HG03064 (cell line): ENCODE data around the gene TDRD10.

Source experiments
- ATAC-seq: cut with Tn5 transposase; IDR thresholded peaks from one replicate; pipeline ENCODE4 v1.9.1; 2021; ENCODE audit warnings: low read depth; ENCODE audit not compliant: unreplicated experiment

Gene TDRD10

GRCh38 chr1:154575147-154575927 is 73.3 kb downstream of the TDRD10 start:
- no peak for ATAC-seq

GRCh38 chr1:154575951-154576566 is 74.0 kb downstream of the TDRD10 start:
- ATAC-seq, result no peak

- ATAC-seq, result no peak
These were observed 75.5 kb downstream of the TDRD10 start for GRCh38 chr1:154577346-154578057.

- no peak for ATAC-seq
These were observed 76.0 kb downstream of the TDRD10 start for GRCh38 chr1:154578058-154578418.

GRCh38 chr1:154579374-154579773 is 77.4 kb downstream of the TDRD10 start:
- ATAC-seq, result no peak

- ATAC-seq, result no peak
These were observed 79.7 kb downstream of the TDRD10 start for GRCh38 chr1:154581766-154582165.

- ATAC-seq, result no peak
These were observed 80.9 kb downstream of the TDRD10 start for GRCh38 chr1:154582885-154583284.

- ATAC-seq, result no peak
These were observed 81.8 kb downstream of the TDRD10 start for GRCh38 chr1:154583773-154584172.

- ATAC-seq, result no peak
These were observed 82.4 kb downstream of the TDRD10 start for GRCh38 chr1:154584267-154584994.

GRCh38 chr1:154586231-154586630 is 84.2 kb downstream of the TDRD10 start:
- ATAC-seq, result no peak

GRCh38 chr1:154586641-154587040 is 84.6 kb downstream of the TDRD10 start:
- no peak for ATAC-seq

GRCh38 chr1:154589780-154590179 is 87.8 kb downstream of the TDRD10 start:
- no peak for ATAC-seq

GRCh38 chr1:154590756-154591155 is 88.7 kb downstream of the TDRD10 start:
- no peak for ATAC-seq

GRCh38 chr1:154591206-154591605 is 89.2 kb downstream of the TDRD10 start:
- no peak for ATAC-seq

GRCh38 chr1:154593390-154593789 is 91.4 kb downstream of the TDRD10 start:
- no peak for ATAC-seq

GRCh38 chr1:154594811-154595210 is 92.8 kb downstream of the TDRD10 start:
- no peak for ATAC-seq

- ATAC-seq, result no peak
These were observed 93.6 kb downstream of the TDRD10 start for GRCh38 chr1:154595621-154596020.
